Muscle of back (tissue), 11 donors: ENCODE measurements around the gene TNFRSF8. TPM values are rescaled to one million over a fixed set of nuclear protein-coding genes. Genes with fewer than 3 reads are reported as not detected.
"Not testable (repeated sequence)": the region's sequence is repeated elsewhere in the genome, so short reads cannot be mapped to it uniquely, and the experiment has no call there.

Experiments
- DNase-seq, 3 donors: peaks; one replicate each; pipeline versions ENCODE4 v3.0.0 to v3.0.0-alpha.2; 2013
- polyA plus RNA-seq, 10 donors: library from polyadenylated mRNA; unstranded; fragments of 120-200 nt; gene quantifications; one replicate each; pipeline ENCODE4 v1.2.1, GENCODE V29; 2013; ENCODE audit not compliant: insufficient read length in 10 of 10

TNFRSF8 gene
- polyA plus RNA-seq, 10 donors = 0.11 to 0.33 (median 0.21) TPM

DNA sequence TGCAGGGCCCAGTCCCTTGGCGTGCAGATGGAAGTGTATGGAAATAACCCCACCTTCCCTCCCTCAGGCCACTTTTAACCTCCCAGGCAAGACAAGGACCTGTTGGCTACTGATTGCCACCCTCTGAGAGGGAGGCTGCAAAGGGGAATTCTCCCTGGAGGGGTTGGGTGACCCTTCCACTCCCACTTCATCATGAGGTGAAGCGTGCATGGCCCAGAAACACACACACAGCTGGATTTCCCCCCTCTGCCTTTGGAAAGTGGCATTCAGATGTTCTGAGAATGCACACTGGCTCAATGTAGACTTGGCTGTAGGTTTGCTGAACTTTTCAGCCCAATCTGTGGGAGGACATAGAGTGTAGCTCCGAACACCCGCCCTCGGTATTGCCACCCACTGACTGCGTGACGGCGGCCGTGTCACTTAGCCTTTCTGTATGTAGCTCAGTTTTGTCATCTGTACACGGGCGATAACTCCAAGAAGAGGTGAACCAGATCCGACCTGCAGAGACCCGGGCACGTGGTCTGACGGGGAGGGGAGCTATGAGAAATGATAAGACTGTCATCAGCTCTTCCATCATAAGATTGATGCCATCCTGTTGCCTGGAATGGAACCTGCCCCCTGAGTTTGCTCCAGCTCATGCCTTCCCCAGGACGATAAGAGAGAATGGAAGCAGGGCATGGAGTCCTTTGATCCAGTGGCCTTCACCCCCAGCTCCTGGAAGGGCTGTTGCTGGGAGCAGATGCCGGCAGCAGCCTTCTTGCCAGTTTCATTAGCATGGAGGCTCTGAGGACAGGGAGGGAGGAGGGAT lies 24.5 kb upstream of the TNFRSF8 start:
- no peak for DNase-seq

DNA sequence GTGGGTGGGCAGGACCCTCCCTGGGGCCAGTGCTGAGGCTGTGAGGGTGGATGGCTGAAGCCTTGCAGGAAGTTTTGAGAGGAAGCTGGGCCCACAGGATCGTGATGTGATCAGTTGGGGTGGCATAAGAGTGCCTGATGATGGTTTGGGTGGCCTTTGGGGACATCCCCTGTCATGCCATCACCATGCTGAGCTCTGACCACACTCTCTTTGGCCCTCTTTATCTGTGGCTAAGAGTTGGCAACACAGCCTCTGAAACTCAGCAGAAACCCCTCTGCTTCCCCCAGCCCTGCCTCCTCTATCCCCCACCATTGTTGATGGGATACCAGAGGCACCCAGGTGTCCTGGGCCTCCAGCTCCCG lies 24.0 kb upstream of the TNFRSF8 start:
- DNase-seq = no peak

DNA sequence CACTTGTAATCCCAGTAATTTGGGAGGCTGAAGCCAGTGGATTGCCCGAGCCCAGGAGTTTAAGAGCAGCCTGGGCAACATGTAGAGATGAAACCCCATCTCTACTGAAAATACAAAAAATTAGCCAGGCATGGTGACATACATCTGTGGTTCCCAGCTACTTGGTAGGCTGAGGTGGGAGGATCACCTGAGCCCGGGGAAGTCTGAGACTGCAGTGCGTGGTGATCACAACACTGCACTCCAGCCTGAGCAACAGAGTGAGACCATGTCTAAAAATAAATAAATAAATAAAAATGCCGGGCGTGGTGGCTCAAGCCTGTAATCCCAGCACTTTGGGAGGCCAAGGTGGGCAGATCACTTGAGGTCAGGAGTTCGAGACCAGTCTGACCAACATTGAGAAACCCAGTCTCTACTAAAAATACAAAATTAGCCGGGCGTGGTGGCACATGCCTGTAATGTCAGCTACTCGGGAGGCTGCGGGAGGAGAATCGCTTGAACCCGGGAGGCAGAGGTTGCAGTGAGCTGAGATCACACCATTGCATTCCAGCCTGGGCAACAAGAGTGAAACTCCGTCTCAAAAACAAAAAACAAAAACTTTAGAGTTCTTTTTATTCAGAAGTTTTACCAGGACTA lies 23.2 kb upstream of the TNFRSF8 start:
- not testable (repeated sequence) for DNase-seq

DNA sequence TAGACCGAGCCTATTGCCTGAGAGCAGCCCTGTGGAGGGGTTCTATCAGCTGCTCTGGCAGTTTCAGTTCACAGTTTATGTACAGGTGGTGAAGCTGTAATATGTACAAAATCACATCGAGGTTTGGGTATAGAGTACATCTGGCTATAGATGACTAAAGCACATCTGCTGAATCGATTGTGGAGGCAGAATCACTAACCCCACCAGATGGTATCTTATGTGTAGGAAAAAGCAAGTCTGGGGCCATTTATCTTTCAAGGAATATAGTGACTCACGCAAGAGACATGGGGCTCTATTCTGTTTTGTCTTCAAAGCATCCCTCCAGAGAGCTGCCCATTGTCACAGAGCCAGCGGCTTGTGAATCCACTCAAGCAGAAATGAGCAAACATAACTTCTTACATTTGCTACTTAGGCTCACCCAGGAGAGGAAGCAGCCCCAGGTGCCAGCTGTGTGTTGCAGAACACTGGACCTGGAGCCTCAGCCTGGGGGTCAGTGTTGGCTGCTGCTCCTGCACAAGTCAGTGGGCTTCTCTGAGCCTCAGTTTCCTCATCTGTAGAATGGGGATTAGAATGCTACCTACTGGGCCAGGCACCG lies 22.5 kb upstream of the TNFRSF8 start:
- peak; percentile 64 to 84 (median 84) for DNase-seq

DNA sequence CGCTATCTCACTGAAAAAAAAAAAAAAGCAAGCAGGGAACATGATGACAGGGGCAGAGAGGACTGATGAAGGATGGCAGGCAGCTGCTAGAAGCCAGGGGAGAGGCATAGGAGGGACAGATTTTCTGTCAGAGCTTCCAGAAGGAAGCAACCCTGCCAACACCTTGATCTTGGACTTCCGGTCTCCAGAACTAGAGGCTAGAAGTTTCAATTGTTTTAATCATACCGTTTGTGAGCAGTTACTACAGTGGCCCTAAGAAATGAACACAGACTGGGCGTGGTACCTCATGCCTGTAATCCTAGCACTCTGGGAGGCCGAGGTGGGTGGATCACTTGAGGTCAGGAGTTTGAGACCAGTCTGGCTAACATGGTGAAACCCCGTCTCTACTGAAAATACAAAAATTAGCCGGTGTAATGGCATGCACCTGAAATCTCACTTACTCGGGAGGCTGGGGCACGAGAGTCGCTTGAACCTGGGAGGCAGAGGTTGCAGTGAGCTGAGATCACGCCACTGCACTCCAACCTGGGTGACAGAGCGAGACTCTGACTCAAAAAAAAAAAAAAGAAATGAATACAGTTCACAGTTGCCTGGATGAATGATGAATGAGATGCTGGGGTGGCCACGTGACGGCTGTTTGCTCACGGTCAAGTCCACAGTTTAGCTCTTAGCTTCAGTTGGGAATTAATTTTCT lies 18.8 kb upstream of the TNFRSF8 start:
- DNase-seq = not testable (repeated sequence)

DNA sequence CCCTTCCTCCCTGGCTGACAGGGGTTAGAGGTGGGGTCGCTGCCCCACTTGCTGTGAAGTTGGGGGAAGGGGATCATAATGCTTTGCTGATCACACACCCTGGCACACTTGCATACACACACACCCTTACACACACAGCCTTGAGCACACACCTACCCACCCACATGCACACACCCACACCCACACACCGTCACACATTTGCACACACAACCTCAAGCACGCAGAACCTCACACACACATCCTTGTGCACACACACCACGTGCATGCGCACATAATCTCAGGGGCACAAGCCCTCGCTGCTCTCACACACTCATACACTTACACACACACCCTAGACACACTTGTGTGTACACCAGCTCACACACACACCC lies 16.4 kb upstream of the TNFRSF8 start:
- no peak for DNase-seq

DNA sequence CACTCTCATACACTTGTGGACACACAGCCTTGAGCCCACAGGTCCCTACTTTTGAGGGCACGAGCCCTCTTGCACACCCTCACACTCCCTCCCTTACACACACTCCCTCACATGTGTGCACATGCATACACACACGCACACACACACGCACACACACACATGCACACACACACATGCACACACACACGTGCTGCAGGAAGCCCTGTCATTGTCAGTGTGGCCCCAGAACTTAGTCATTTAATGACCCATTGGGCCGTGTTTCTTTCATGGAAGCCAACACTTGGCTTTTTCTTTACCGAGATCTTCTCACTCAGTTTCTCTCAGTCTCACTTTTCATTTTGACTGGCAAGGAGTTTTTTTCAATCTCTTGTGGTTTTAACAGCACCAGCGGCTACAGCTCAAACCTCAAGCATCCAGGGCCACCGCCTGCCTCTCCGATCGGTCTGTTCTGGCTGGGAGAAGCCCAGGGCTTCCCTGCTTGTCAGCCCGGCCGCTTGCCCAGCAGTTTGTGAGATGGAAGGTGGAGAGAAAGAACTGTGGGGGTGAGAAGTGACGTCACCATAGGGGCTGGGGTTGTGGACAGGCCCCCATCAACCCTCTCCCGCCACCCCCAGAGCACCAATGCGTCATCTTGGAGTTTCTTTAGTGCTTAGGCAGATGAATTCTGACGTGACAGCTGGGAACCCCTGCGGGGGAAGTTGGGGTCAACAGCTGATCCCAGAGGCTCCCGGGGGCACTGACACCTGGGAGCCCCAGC lies 15.8 kb upstream of the TNFRSF8 start:
- DNase-seq = no peak

DNA sequence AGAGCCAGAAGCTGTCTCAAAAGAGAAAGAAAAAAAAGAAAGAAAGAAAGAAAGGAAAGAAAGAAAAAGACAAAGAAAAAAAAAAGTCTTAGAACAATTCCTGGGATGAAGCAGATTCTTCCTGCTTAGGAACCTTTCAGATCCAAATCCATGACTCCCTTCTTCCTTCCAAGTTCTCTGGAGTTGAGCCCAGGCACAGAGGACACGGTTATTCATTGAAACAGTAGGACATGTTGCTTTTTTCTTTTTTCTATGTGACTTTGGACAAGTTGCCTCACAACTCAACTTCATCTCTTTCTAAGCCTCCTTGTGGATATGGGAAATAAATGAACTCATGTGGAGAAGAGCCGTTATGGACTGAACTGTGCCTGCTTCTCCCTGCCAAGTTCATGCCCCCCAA lies 14.7 kb upstream of the TNFRSF8 start:
- DNase-seq = peak; percentile 56 to 82 (median 71)

DNA sequence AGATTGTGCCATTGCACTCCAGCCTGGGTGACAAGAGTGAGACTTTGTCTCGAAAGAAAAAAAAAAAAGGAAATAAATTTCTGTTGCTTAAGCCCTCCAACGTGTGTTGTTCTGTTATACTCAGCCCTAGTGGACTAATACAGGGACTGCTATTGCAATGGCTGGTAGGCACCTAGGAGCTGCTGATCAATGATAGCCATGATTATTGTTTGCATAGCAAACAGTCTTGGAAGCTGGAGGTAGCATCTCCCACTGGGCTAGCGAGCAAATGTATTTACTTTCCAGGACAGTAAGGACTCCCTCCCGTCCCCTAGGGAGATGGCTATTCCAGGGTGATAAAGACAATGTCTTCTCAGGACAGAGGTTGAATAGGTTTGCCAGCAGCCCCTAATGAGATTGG lies 13.5 kb upstream of the TNFRSF8 start:
- DNase-seq = no peak

DNA sequence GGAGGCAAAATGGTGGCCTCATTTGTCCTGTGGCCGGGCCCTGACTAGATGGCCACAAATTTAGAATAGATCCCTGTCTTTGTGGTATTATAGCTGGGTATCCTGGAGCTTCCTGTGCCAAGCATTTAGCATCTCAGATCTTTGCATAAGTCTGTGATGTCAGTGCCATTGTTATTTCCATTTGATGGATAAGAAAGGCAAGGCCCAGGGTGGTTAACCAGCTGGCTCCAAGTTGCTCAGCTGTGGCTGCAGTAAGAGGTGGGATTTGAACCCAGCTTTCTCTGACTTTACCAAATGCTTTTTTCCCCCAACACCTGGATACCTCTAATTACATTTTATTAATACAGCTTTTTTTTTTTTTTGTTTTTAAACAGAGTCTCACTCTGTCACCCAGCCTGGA lies 11.7 kb upstream of the TNFRSF8 start:
- DNase-seq = no peak

DNA sequence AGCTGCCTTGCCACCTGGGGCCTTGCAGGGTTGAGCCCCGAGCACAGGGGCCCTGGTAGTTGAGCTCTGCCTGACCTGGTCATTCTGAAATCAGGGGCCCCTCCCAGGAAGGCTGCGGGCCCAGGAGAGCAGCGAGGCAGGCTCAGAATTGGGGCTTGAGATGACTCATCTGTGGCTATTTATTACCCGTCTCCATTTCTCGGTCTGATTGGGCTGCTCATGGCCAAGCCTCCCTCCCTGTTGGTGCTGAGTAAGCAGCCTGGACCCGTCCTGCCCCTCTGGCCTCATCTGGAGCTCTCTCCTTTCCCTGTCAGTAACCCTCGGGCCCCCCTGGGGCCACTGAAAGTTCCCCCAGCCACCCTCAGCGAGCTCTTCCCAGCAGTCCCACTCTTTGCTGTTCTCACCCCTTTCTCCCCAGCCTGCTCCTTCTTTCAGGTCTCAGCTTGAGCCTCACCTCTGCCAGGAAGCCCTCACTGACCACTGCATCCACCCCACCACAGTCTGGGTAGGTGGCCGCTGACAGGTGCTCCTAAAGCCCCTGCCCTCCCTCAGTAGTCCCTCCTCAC lies 11.0 kb upstream of the TNFRSF8 start:
- peak; percentile 58 to 82 (median 59) for DNase-seq

DNA sequence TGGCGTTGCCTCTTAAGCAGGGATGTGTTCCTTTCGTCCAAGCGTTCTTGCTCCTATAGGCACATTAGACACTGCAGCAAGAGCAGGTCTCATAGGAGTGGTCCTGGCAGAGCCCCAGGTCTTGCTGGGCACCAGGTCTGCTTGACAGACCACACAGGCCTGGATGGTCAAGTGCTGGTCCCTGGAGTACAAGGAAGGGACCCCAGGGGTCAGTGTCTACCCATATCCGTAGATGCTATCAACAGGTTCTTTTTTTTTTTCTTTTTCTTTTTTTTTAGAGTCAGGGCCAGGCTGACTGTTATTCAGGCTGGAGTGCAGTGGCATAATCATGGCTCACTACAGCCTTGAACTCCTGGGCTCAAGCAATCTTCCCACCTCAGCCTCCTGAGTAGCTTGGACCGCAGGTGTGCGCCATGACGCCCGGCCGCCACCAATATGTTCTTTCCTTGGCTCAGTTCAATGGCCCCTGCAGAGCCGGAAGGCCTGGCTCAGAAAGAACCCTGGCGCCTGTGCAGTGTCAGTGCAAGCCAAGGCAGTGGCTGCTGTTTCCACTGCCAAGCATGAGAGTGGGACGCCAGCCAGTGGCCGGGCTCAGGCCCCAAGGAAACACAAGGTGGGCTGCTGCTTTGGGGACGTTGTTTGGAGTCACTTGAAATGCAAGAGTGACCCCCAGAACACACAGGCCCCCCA lies 10.0 kb upstream of the TNFRSF8 start:
- peak in 2 of 3 donors; percentile 47 to 68 for DNase-seq

DNA sequence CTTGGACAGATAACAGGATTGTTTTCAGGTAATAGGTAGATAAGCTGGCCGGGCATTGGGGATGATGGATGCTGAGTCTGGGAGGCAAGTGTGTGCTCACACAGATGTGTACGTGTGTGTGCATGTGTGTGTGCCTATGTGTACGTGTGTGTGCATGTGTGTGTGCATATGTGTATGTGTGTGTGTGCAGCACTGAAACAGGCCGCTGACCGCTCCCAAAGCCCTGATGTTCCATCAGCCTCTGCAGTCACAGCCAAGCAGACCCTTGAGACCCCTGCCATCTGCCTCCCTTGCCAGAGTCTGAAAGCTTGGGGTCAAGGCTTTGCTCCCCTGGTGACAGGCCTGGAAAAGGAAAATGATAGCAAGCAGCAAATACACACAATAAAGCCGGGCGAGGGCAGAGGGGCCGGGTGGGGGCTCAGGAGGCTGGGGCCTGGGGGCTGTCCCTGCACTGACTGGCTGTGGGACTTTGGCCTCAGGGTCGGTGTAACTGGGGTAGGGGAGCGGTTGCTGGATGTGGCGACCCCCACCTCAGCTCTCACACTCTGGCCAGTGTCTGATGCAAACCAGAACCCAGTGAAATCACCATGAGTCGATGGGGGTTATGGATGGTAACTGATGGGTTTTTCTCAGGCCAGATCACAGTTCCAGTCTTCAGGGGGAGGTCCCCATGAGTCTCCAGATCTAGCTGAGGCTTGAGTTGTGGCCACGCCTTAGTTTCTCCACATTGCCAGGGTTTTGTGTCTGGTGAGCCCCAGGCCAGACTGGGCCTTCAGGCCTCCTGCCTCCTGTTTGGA lies 9.2 kb upstream of the TNFRSF8 start:
- DNase-seq = no peak

DNA sequence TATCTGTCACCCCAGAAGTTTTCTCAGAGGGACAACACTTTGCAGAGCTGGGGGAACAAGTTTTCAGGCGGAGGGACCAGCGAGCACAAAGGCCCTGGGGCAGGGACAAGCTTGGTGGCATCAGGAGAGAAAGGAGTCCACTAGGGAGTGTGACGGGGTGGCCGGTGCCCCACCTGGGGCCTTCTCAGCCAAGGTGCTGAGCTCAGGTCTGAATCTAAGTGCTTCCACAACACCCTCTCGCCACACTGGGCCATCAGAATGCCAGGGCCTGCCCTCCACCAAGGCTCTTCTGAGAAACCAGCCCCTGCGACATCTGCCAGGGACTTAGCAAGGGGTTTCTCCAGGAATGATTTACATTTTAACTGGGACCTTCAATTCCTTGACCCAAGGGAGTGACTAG lies 7.8 kb upstream of the TNFRSF8 start:
- no peak for DNase-seq

DNA sequence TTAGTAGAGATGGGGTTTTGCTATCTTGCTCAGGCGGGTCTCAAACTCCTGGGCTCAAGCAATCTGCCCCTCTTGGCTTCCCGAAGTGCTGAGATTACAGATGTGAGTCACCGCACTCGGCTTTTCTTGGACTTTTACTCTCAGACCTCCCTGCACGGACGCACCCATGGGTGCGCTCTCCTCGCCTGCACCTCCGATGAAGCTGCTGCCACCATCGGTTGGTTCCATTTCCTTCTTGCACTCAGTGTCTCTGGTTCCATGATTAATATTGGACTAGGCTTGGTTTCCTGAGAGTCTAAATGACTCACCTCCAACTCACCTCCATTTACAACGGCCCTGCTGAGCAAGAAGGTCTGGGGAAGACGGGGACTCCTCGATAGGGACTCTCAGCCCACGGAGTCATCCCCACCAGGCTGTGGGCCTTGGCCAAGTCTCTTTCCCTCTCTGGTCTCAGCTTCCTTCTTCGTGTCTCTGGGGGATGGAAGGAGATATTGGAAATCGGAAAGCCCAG lies 6.7 kb upstream of the TNFRSF8 start:
- DNase-seq = no peak

DNA sequence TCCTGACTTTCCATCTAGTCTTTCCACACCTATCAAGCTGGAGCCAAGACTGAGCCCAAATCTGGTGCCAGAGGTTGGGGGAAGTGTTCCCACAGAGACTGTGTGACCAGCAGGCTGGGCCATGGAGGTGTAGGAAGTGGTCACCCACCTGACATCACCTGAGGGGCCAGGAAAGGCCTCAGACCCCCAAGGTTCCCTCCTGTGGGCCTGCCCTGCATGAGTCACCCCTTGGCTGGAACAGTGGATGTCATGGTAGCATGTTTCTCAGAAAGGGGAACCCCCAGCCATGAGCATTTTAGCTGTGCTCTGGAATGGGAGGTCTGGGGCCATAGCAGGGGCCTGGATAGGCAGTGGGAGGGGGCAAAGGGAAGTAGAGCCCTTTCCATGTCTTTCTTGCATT lies 5.7 kb upstream of the TNFRSF8 start:
- no peak for DNase-seq

DNA sequence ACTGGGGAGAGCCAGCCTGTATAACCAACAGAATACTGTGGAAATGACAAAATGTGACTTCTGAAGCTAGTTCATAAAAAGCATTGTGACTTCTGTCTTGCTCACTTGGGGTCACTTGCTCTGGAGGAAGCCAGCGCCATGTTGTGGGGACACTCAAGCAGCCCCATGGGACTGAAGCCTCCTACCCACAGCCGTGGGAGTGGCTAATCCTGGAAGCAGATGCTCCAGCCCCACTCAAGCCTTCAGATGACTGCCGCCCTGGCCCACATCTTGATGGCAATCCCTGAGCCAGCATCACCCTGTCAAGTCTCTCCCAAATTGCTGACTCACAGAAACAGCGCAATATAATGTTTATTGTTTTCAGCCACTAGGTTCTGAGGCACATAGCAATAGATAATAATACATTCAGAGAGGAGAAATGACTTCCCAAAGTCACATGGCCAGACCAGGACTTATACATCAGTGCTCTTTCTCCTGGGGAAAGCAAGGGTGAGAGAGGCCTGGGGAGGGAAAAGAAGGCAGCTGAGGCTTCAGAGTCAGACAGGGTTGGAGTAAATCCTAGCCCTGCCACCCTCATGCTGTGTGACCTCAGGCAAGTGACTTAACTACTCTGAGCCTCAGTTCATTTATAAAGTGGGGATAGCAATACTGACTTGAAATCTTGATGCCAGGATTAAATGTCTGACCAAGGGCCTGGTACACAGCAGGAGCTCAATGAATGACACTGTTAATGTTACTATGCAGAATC lies 5.0 kb upstream of the TNFRSF8 start:
- DNase-seq = no peak

DNA sequence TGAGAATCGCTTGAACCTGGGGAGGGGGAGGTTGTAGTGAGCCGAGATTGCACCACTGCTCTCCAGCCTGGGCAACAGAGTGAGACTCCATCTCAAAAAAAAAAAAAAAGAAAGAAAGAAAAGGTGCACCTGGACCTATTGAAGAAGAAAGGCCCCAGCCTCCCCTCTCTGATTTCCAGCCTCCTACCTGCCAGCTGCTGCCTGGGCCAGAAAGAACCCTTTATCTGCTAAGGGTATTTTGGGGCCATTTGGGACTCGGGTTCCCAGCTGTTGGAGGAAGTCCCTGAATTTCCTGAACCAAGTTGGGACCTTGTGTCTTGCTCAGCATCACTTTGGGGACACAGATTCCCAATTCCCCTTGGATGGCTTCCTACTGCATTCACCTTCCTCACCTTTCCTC lies 3.9 kb upstream of the TNFRSF8 start:
- DNase-seq = no peak
